ENCODE measurements around the gene PPM1B.

- TF ChIP-seq, protein P1, sequence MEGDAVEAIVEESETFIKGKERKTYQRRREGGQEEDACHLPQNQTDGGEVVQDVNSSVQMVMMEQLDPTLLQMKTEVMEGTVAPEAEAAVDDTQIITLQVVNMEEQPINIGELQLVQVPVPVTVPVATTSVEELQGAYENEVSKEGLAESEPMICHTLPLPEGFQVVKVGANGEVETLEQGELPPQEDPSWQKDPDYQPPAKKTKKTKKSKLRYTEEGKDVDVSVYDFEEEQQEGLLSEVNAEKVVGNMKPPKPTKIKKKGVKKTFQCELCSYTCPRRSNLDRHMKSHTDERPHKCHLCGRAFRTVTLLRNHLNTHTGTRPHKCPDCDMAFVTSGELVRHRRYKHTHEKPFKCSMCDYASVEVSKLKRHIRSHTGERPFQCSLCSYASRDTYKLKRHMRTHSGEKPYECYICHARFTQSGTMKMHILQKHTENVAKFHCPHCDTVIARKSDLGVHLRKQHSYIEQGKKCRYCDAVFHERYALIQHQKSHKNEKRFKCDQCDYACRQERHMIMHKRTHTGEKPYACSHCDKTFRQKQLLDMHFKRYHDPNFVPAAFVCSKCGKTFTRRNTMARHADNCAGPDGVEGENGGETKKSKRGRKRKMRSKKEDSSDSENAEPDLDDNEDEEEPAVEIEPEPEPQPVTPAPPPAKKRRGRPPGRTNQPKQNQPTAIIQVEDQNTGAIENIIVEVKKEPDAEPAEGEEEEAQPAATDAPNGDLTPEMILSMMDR (conservative IDR thresholded peaks at IDR 0.05; ENCODE audit: low read depth, low read length) = no peak
- no peak for TF ChIP-seq BHLHE40 (IDR thresholded peaks at IDR 0.05; ENCODE audit: low read depth, low read length)
- no peak for TF ChIP-seq RFX5 (IDR thresholded peaks at IDR 0.05; ENCODE audit: low read depth, low read length)
- TF ChIP-seq POLR2A (IDR thresholded peaks at IDR 0.05; ENCODE audit: low read depth, low read length) = no peak
- no peak for TF ChIP-seq USF2 (IDR thresholded peaks at IDR 0.05; ENCODE audit: low read depth, low read length)
- no peak for TF ChIP-seq RAD21 (IDR thresholded peaks at IDR 0.05; ENCODE audit: low read length)
- no peak for TF ChIP-seq MXI1 (IDR thresholded peaks at IDR 0.05; ENCODE audit: borderline replicate concordance, low read depth, low read length)
- no peak for TF ChIP-seq RCOR1 (IDR thresholded peaks at IDR 0.05; ENCODE audit: insufficient replicate concordance, low read length)
- TF ChIP-seq CEBPB (IDR thresholded peaks at IDR 0.05; ENCODE audit: low read depth, low read length) = no peak
- TF ChIP-seq NFE2L2 (IDR thresholded peaks at IDR 0.05; ENCODE audit: low read depth, low read length) = no peak
- no peak for TF ChIP-seq CHD1 (IDR thresholded peaks at IDR 0.05; ENCODE audit: low read depth, low read length)
- TF ChIP-seq MAFK (IDR thresholded peaks at IDR 0.05; ENCODE audit: low read depth, low read length) = no peak
- no peak for TF ChIP-seq SMC3 (IDR thresholded peaks at IDR 0.05; ENCODE audit: low read depth, low read length)
- TF ChIP-seq FOS (IDR thresholded peaks at IDR 0.05; ENCODE audit: low read depth, low read length) = no peak
These were observed 31.3 kb downstream of the PPM1B start for GRCh38 chr2:44200011-44200410.

All from IMR-90 (cell line).